SU-DHL-6 (cell line): ENCODE results near the gene FBXO46.

Experiments used
- H2AFZ ChIP-seq: fragments of 200-600 bp; sonication (generic); 2 replicates; pipeline ENCODE4 v1.6.1; 2014; ENCODE audit warnings: low read depth, mild to moderate bottlenecking, moderate library complexity, mixed read lengths, antibody characterized with exemption, low read length; ENCODE audit not compliant: severe bottlenecking
- H3F3A ChIP-seq: fragments of 200-600 bp; shearing (Covaris generic); 2 replicates; pipeline ENCODE4 v1.6.0; 2016; ENCODE audit warnings: antibody characterized with exemption, mild to moderate bottlenecking; ENCODE audit not compliant: insufficient read depth
- H3K27ac ChIP-seq: fragments of 200-600 bp; sonication (generic); 2 replicates; pipeline ENCODE4 v1.5.1; 2016; ENCODE audit warnings: low read depth, mild to moderate bottlenecking, low read length, moderate library complexity, mixed read lengths
- H3K27me3 ChIP-seq: fragments of 200-600 bp; sonication (generic), shearing (Covaris generic); 2 replicates; pipeline ENCODE4 v1.6.0; 2014; ENCODE audit warnings: mild to moderate bottlenecking, low read length
- H3K36me3 ChIP-seq: fragments of 200-600 bp; sonication (generic); 2 replicates; pipeline ENCODE4 v1.6.1; 2014; ENCODE audit warnings: mild to moderate bottlenecking, low read length, mixed read lengths
- H3K4me2 ChIP-seq: fragments of 300-600, 200-600 bp; shearing (Covaris generic), sonication (generic); 2 replicates; pipeline ENCODE4 v1.6.0; 2014; ENCODE audit warnings: low read length, low read depth, mild to moderate bottlenecking; ENCODE audit not compliant: poor library complexity, severe bottlenecking
- H3K4me3 ChIP-seq: fragments of 200-600 bp; sonication (generic); 2 replicates; pipeline ENCODE4 v1.5.1; 2014; ENCODE audit warnings: antibody characterized with exemption, low read length, mild to moderate bottlenecking, mixed read lengths; ENCODE audit not compliant: insufficient read depth, poor library complexity, severe bottlenecking
- H3K79me2 ChIP-seq: fragments of 200-600 bp; sonication (generic); 2 replicates; pipeline ENCODE4 v1.6.1; 2014; ENCODE audit warnings: mild to moderate bottlenecking, low read length, moderate library complexity; ENCODE audit not compliant: insufficient read depth
- H3K9ac ChIP-seq: fragments of 200-600 bp; sonication (generic); 2 replicates; pipeline ENCODE4 v1.7.0; 2014; ENCODE audit warnings: mild to moderate bottlenecking, low read length
- H3K9me2 ChIP-seq: fragments of 200-600 bp; sonication (generic); replicated peaks from 2 replicates; pipeline ENCODE4 v1.6.1; 2014; ENCODE audit warnings: low read length; ENCODE audit not compliant: insufficient read depth
- H3K9me3 ChIP-seq: fragments of 200-600 bp; sonication (generic); 2 replicates; pipeline ENCODE4 v1.6.1; 2014; ENCODE audit warnings: low read length, mixed read lengths; ENCODE audit not compliant: insufficient read depth
- H4K20me1 ChIP-seq: fragments of 200-600 bp; sonication (generic); 2 replicates; pipeline ENCODE4 v1.6.1; 2014; ENCODE audit warnings: low read depth, mild to moderate bottlenecking, antibody characterized with exemption, low read length, moderate library complexity, mixed read lengths
- EZH2phosphoT487 ChIP-seq: fragments of 200-600 bp; sonication (generic), shearing (Covaris generic); conservative IDR thresholded peaks from 2 replicates; pipeline ENCODE4 v1.6.1; 2018; ENCODE audit warnings: mild to moderate bottlenecking, antibody characterized with exemption, low read length, moderate library complexity, mixed read lengths
- TF ChIP-seq, protein P1 (sequence below): fragments of 200-600 bp; sonication (generic); IDR thresholded peaks from one replicate; pipeline ENCODE4 v1.5.1; 2017; ENCODE audit warnings: antibody characterized with exemption, mild to moderate bottlenecking, low read length, moderate library complexity; ENCODE audit not compliant: insufficient read depth, poor library complexity, severe bottlenecking

Gene FBXO46

DNA sequence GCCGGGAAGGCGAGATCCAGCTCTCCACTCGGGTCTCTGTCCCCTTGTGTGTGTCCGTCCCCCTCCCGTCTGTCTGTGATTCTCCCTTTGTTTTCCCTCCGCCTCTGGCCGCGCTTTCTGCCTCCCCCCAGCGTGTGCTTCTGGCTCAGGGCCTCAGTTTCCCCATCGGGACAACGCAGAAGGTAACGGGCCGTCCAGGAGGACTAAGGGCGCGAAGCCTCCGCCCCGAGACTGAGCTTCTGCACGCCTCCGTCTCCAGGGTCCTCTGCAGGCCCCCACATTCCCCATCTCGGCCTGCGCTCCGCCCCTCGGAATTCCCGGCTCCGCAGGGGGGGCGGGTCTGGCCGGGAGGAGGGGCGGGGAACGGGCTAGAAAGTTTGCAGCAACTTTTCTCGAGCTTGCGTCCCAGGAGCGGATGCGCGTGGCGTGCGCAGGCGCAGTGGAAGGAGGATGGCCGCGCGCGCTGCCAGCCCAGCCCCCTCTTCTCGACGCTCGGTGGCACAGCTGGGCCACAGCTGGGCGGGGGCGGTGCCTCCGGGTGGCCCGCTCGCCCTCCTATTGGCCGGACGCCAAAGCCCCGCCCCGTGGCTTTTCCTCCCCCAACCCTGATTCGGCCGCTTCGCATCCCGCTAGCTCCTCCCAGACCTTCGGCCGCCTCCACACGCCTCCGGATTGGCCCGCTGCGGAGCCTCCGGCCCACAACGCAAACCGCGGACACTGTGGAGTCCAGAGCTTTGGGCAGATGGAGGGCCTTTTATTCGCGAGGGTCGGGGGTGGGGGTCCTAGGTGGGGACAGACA, 38.5 kb upstream of the FBXO46 start, which contains the start of gene SIX5:
Gene SIX5, minus strand, starts transcription at position 269 of the 799 bp plus-strand sequence. CDS start 408 bp downstream, outside the sequence.
- Histone ChIP-seq H3K4me2 (peak within 1 kb of the TSS; percentile 98), H3K36me3 (no peaks in the 10 kb centered on the region), H3K9me3 (no peaks in the 10 kb centered on the region), H3K4me3 (peak within 1 kb of the TSS; percentile 86), H3K79me2 (no peaks in the 10 kb centered on the region), H3K9me2 (no peaks in the 10 kb centered on the region), H3K9ac (peak within 1 kb of the TSS; percentile 74), H3K27me3 (no peaks in the 10 kb centered on the region), H3F3A (peaks cover 4% of the 10 kb centered on the region; the same call in 1 of the 2 replicates), H4K20me1 (no peaks in the 10 kb centered on the region), H3K27ac (peak within 1 kb of the TSS; percentile 44), H2AFZ (peak within 1 kb of the TSS; percentile 97)
- TF ChIP-seq, protein P1, sequence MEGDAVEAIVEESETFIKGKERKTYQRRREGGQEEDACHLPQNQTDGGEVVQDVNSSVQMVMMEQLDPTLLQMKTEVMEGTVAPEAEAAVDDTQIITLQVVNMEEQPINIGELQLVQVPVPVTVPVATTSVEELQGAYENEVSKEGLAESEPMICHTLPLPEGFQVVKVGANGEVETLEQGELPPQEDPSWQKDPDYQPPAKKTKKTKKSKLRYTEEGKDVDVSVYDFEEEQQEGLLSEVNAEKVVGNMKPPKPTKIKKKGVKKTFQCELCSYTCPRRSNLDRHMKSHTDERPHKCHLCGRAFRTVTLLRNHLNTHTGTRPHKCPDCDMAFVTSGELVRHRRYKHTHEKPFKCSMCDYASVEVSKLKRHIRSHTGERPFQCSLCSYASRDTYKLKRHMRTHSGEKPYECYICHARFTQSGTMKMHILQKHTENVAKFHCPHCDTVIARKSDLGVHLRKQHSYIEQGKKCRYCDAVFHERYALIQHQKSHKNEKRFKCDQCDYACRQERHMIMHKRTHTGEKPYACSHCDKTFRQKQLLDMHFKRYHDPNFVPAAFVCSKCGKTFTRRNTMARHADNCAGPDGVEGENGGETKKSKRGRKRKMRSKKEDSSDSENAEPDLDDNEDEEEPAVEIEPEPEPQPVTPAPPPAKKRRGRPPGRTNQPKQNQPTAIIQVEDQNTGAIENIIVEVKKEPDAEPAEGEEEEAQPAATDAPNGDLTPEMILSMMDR = no peak
- TF ChIP-seq EZH2phosphoT487 = no peak

DNA sequence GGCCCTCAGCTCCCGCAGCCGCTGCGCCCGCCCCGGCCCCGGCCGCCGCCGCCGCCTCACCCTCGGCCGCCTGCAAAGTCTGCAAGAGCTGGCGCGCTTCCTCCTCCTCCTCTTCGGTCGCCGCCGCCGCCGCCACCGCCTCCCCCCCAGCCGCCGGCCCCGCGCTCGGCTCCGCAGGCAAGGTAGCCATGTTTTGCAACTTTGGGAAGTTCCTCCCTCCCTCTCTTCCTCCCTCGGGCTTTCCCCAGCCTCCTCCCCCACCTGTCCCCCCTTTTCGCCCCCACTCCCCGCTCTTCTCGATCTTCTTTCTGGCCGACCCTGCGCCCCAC, 37.9 kb upstream of the FBXO46 start:
- H3K79me2 ChIP-seq = no peaks in the 10 kb centered on the region
- no peaks in the 10 kb centered on the region for H3K9me2 ChIP-seq
- peaks cover 4% of the 10 kb centered on the region; the same call in 1 of the 2 replicates for H3F3A ChIP-seq
- no peaks in the 10 kb centered on the region for H4K20me1 ChIP-seq
- H3K27ac ChIP-seq = 0 out of 2 replicates have a peak overlapping the region, but pooled peaks have one; percentile 7
- no peaks in the 10 kb centered on the region for H3K27me3 ChIP-seq
- peak overlapping the region; percentile 74 for H3K9ac ChIP-seq
- peak overlapping the region; percentile 97 for H2AFZ ChIP-seq
- no peaks in the 10 kb centered on the region for H3K9me3 ChIP-seq
- TF ChIP-seq EZH2phosphoT487 = no peak
- TF ChIP-seq, protein P1 = no peak
- H3K36me3 ChIP-seq = no peaks in the 10 kb centered on the region
- peak overlapping the region; percentile 98 for H3K4me2 ChIP-seq
- H3K4me3 ChIP-seq = peak overlapping the region; percentile 86

DNA sequence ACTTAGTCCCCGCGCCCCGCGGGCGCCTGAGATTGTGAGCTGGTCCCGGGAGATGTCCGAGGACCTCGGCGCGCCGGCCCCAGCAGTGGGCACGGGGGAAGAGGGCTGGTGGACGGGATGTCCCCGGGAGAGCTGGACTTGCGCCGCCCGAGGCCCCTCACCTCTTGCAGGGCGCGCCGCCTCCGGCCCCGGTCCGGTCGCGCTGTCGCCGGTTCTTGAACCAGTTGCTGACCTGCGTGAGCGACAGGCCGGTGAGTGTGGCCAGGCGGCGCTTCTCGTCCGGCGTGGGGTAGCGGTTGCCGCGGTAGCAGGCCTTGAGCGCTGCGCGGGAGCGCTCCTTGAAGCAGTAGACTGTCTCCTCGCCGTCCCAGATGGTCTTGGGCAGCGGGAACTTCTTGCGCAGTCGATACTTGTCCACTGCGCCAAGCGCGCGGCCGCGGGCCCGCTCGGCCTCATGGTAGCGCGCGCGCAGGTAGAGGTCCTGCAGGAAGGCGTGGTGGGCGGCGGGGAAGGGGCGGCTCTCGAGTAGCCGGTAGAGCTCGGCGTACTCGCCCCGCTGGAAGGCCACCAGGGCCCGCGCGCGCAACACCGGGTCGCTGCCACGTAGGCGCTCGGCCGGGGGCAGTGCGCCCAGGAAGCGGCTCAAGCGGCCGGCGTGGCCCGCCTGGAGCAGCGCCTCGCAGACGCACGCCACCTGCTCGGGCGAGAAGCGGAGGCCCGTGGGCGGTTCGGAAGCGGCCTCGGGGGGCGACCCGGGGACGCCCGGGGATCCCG, 37.4 kb upstream of the FBXO46 start:
- Histone ChIP-seq H3K79me2 (no peaks in the 10 kb centered on the region), H3K4me3 (peak overlapping the region; percentile 86), H3K27me3 (no peaks in the 10 kb centered on the region), H3K9me3 (no peaks in the 10 kb centered on the region), H3K4me2 (peak overlapping the region; percentile 98), H2AFZ (peak overlapping the region; percentile 97), H4K20me1 (no peaks in the 10 kb centered on the region), H3F3A (no peaks in the 10 kb centered on the region), H3K9me2 (no peaks in the 10 kb centered on the region), H3K36me3 (no peaks in the 10 kb centered on the region), H3K27ac (no peak overlapping the region), H3K9ac (peak overlapping the region; percentile 74)
- TF ChIP-seq EZH2phosphoT487 = no peak
- TF ChIP-seq, protein P1 = no peak
